K562 (cell line): ENCODE measurements around the gene RETREG1. TPM values are rescaled to one million over a fixed set of nuclear protein-coding genes. Genes with fewer than 3 reads are reported as not detected.
A peak's percentile ranks its signal among the peaks of the same experiment; 100 is the strongest.

Experiments
- ATAC-seq: fragments of 200-7000 bp; cut with Tn5 transposase; 3 replicates; pipeline ENCODE4 v1.9.1; 2020; ENCODE audit warnings: moderate library complexity
- BruUV-seq: library from RNA; stranded (reverse); fragments of 400-500 nt; replicated peaks from 2 replicates; lab custom pipeline; 2021; lab: Mats Ljungman, UMichigan
- CTCF ChIA-PET: fragments of 300-600 bp; formaldehyde crosslinking; extraction: SDS; loops from one replicate; lab custom pipeline; 2021; ENCODE audit warnings: low intra/inter-chr PET ratio; lab: Yijun Ruan, JAX
- POLR2A ChIA-PET: fragments of 300-600, 350-650 bp; sonication (Branson Sonifier 250); formaldehyde crosslinking; extraction: SDS; loops from one replicate; lab custom pipeline; 2021; ENCODE audit warnings: antibody characterized with exemption, inconsistent platforms; lab: Yijun Ruan, JAX
- DNase-seq, 4 experiments: peaks; one replicate each; pipeline versions ENCODE4 v3.0.0 to v3.0.0-alpha.2; 2011 to 2018; ENCODE audit warnings: low spot score in 3 of 4, mixed read lengths in 3 of 4; ENCODE audit errors: extremely low read depth in 1 of 4
- FAIRE-seq: peaks from 2 replicates; lab custom pipeline; 2011; peaks lifted over from hg19 to GRCh38; lab: Jason Lieb, UNC
- H2AFZ ChIP-seq: 2 replicates; pipeline ENCODE4 v1.6.0; 2011; ENCODE audit warnings: low read depth, low read length, control low read depth, inconsistent platforms
- H3K27ac ChIP-seq: fragments of 200-600 bp; 3 replicates; pipeline ENCODE4 v1.8.0; 2011; ENCODE audit warnings: low read depth, mild to moderate bottlenecking, control low read depth, inconsistent platforms, low read length, moderate library complexity, mixed read lengths; ENCODE audit errors: extremely low read depth
- H3K27me3 ChIP-seq, 2 experiments: fragments of 300-600 bp in 1 of 2; 2 replicates in 1 of 2; 3 replicates in 1 of 2; pipeline versions ENCODE4 v1.6.0 to v1.8.0; 2011; ENCODE audit warnings: inconsistent platforms in 2 of 2, low read length in 2 of 2, mild to moderate bottlenecking in 1 of 2, mixed read lengths in 1 of 2, moderate library complexity in 1 of 2; ENCODE audit not compliant: control insufficient read depth in 2 of 2, insufficient read depth in 2 of 2
- H3K36me3 ChIP-seq: fragments of 300-600 bp; 3 replicates; pipeline ENCODE4 v1.8.0; 2011; ENCODE audit warnings: mild to moderate bottlenecking, low read length, inconsistent platforms; ENCODE audit not compliant: control insufficient read depth, insufficient read depth
- H3K4me1 ChIP-seq, 2 experiments: fragments of 200-600 bp in 1 of 2; replicated peaks in 1 of 2; 2 replicates in 1 of 2; 3 replicates in 1 of 2; pipeline versions ENCODE4 v1.5.1 to v1.8.0; 2011; ENCODE audit warnings: inconsistent platforms in 2 of 2, low read length in 2 of 2, mild to moderate bottlenecking in 1 of 2, mixed read lengths in 1 of 2, moderate library complexity in 1 of 2; ENCODE audit not compliant: control insufficient read depth in 2 of 2, insufficient read depth in 2 of 2
- H3K4me2 ChIP-seq: 2 replicates; pipeline ENCODE4 v1.6.1; 2011; ENCODE audit warnings: low read length, control low read depth, inconsistent platforms, mixed read lengths; ENCODE audit not compliant: insufficient read depth
- H3K4me3 ChIP-seq: fragments of 200-600 bp; sonication (generic), shearing (Covaris generic); 2 replicates; pipeline ENCODE4 v1.5.1; 2016; ENCODE audit warnings: control low read depth, inconsistent platforms
- H3K79me2 ChIP-seq: fragments of 200-600 bp; 3 replicates; pipeline ENCODE4 v1.8.0; 2011; ENCODE audit warnings: low read length, inconsistent platforms; ENCODE audit not compliant: control insufficient read depth, insufficient read depth
- H3K9ac ChIP-seq, 2 experiments: 2 replicates each; pipeline versions ENCODE4 v1.6.0 to v1.6.1; 2011; ENCODE audit warnings: low read depth in 2 of 2, low read length in 2 of 2, control low read depth in 1 of 2, inconsistent platforms in 1 of 2, mild to moderate bottlenecking in 1 of 2, mixed read lengths in 1 of 2; ENCODE audit not compliant: insufficient read depth in 1 of 2
- H3K9me1 ChIP-seq: one replicate; pipeline ENCODE4 v1.6.0; 2011; ENCODE audit warnings: inconsistent platforms, mild to moderate bottlenecking, low read length, moderate library complexity; ENCODE audit not compliant: control insufficient read depth, insufficient read depth
- H3K9me3 ChIP-seq: replicated peaks from 2 replicates; pipeline ENCODE4 v1.5.1; 2011; ENCODE audit warnings: low read depth, low read length, inconsistent platforms; ENCODE audit not compliant: control insufficient read depth, insufficient read depth
- H4K20me1 ChIP-seq: replicated peaks from 2 replicates; pipeline ENCODE4 v1.6.1; 2011; ENCODE audit warnings: low read length, inconsistent platforms, mixed read lengths; ENCODE audit not compliant: control insufficient read depth, insufficient read depth
- MEIS2 ChIP-seq: fragments of 450-650 bp; IDR thresholded peaks from 2 replicates; pipeline ENCODE4 v1.6.1; 2014; ENCODE audit warnings: mild to moderate bottlenecking; ENCODE audit not compliant: partially characterized antibody
- PBX2 ChIP-seq, 2 experiments: IDR thresholded peaks in 1 of 2; conservative IDR thresholded peaks in 1 of 2; 2 replicates each; pipeline ENCODE4 v1.6.1; 2016; ENCODE audit warnings: low read depth in 2 of 2, mild to moderate bottlenecking in 1 of 2, missing compliant biosample characterization in 1 of 2, missing genetic modification characterization in 1 of 2, moderate library complexity in 1 of 2
- USF2 ChIP-seq: sonication (generic); formaldehyde crosslinking; IDR thresholded peaks from 2 replicates; pipeline ENCODE4 v1.5.0; 2020; ENCODE audit warnings: missing genetic modification reagents
- WGBS: fragments of 100-300 bp; shearing (Covaris generic); methylation state at CpG from one replicate; pipeline ENCODE4 v1.1.6; 2016; ENCODE audit warnings: low coverage, mixed read lengths; ENCODE audit not compliant: insufficient coverage; ENCODE audit errors: missing lambda C conversion rate; 5-methylcytosine and 5-hydroxymethylcytosine counted together
- in situ Hi-C: fragments of 300-500 bp; cut with MboI; formaldehyde crosslinking; loops from 4 replicates; pipeline ENCODE4 v1.15.0; 2018; ENCODE audit warnings: inconsistent platforms, mixed read lengths
- intact Hi-C: fragments of 100-400 bp; cut with micrococcal nuclease; formaldehyde crosslinking; loops from 2 replicates; pipeline ENCODE4 v1.14.2; 2022
- polyA plus RNA-seq, 8 experiments: library from polyadenylated mRNA; depleted of rRNA in 4 of 8; stranded (reverse) in 5 of 8; unstranded in 3 of 8; fragments of >200 nt; fragmentation: Nextera tagmentation in 2 of 8; fragmentation: Illumina TruSeq in 1 of 8; extraction: Ambion mirVana in 2 of 8; extraction: Trizol in 1 of 8; gene quantifications; 2 replicates each; pipeline versions ENCODE4 v1.2.1 to v1.2.3, GENCODE V29; 2011 to 2014; ENCODE audit warnings: inconsistent platforms in 1 of 8, missing spikeins in 1 of 8
- total RNA-seq, 7 experiments: library from RNA; depleted of rRNA in 6 of 7; stranded (reverse); fragments of >200 nt in 6 of 7; fragmentation: Illumina TruSeq in 2 of 7; extraction: Trizol in 2 of 7; gene quantifications; 2 replicates each; pipeline versions ENCODE4 v1.2.1 to v1.2.3, GENCODE V29; 2011 to 2021; ENCODE audit warnings: low replicate concordance in 1 of 7

RETREG1 gene
- total and polyA plus RNA-seq, 9 of the 15 experiments (the other 6 are each of a cell fraction or from before 2014, with no cell fraction given), result 0.01 to 0.20 (median 0.08) TPM; not detected in 5

- H3K9me3 ChIP-seq, result no peaks in the 10 kb centered on the region
- H3K36me3 ChIP-seq, result no peaks in the 10 kb centered on the region
- no peak overlapping the region for H3K4me3 ChIP-seq
- POLR2A ChIA-PET, result no interaction called here
- BruUV-seq, result no TSS peak
- no peak for TF ChIP-seq USF2
- TF ChIP-seq PBX2 (CRISPR knock-in tag; IDR thresholded peaks at IDR 0.05; ENCODE audit: low read depth), result no peak
- TF ChIP-seq PBX2 (tag; conservative IDR thresholded peaks at IDR 0.05; ENCODE audit: low read depth), result peak; percentile 56
- peak; percentile 6 for TF ChIP-seq MEIS2
- TF ChIP-seq, all 486 proteins: peak for 2
- Histone ChIP-seq H4K20me1 (no peaks in the 10 kb centered on the region), H3K4me2 (no peak overlapping the region), H3K9me1 (no peaks in the 10 kb centered on the region), H3K27me3 (peaks cover 4 to 25% of the 10 kb centered on the region in 2 experiments; a peak in 3 of 5 replicates), H2AFZ (no peak overlapping the region), H3K27ac (no peak overlapping the region), H3K4me1 (no peaks in the 10 kb centered on the region), H3K79me2 (no peaks in the 10 kb centered on the region), H3K9ac (no peak overlapping the region)
- CTCF ChIA-PET, result no interaction called here
- 4% methylated on average over 4 of the region's 4 CpGs for WGBS
- DNase-seq, result no peak
- no peak for FAIRE-seq
- in situ Hi-C loops (no loop called here), intact Hi-C loops (no loop called here)
- no peak for ATAC-seq
These were observed 85.6 kb downstream of the RETREG1 start for GRCh38 chr5:16531063-16531648.
